ENCODE measurements around the gene DOCK7.
"Not testable (repeated sequence)": the region's sequence is repeated elsewhere in the genome, so short reads cannot be mapped to it uniquely, and the experiment has no call there.

DOCK7 gene

GRCh38 chr1:62691062-62691844, 3.1 kb upstream of the DOCK7 start:
- no peak for TF ChIP-seq CTCF (conservative IDR thresholded peaks at IDR 0.05; ENCODE audit: low read depth, low read length)
- no peak for DNase-seq (ENCODE audit: low read depth)
- no peak overlapping the region for H3K4me3 ChIP-seq (ENCODE audit: low read depth, low read length)

GRCh38 chr1:62689524-62689923, 1.3 kb upstream of the DOCK7 start:
- no peak for TF ChIP-seq CTCF (conservative IDR thresholded peaks at IDR 0.05; ENCODE audit: low read depth, low read length)
- DNase-seq (ENCODE audit: low read depth), result peak; percentile 71
- peak overlapping the region; percentile 1 for H3K4me3 ChIP-seq (ENCODE audit: low read depth, low read length)

GRCh38 chr1:62688687-62689085, 500 bp upstream of the DOCK7 start:
- H3K4me3 ChIP-seq (ENCODE audit: low read depth, low read length), result peak overlapping the region; percentile 78
- TF ChIP-seq CTCF (conservative IDR thresholded peaks at IDR 0.05; ENCODE audit: low read depth, low read length), result no peak
- peak; percentile 48 for DNase-seq (ENCODE audit: low read depth)

GRCh38 chr1:62687421-62687902, 724 bp downstream of the DOCK7 start:
- DNase-seq (ENCODE audit: low read depth), result peak; percentile 58
- peak overlapping the region; percentile 78 for H3K4me3 ChIP-seq (ENCODE audit: low read depth, low read length)
- no peak for TF ChIP-seq CTCF (conservative IDR thresholded peaks at IDR 0.05; ENCODE audit: low read depth, low read length)

GRCh38 chr1:62686822-62687221, 1.4 kb downstream of the DOCK7 start:
- no peak overlapping the region for H3K4me3 ChIP-seq (ENCODE audit: low read depth, low read length)
- DNase-seq (ENCODE audit: low read depth), result no peak
- no peak for TF ChIP-seq CTCF (conservative IDR thresholded peaks at IDR 0.05; ENCODE audit: low read depth, low read length)

- no peak for TF ChIP-seq CTCF (conservative IDR thresholded peaks at IDR 0.05; ENCODE audit: low read depth, low read length)
- no peak overlapping the region for H3K4me3 ChIP-seq (ENCODE audit: low read depth, low read length)
- peak; percentile 16 for DNase-seq (ENCODE audit: low read depth)
Measured at GRCh38 chr1:62685431-62685859, 2.7 kb downstream of the DOCK7 start.

GRCh38 chr1:62682531-62682930, 5.7 kb downstream of the DOCK7 start:
- no peak for TF ChIP-seq CTCF (conservative IDR thresholded peaks at IDR 0.05; ENCODE audit: low read depth, low read length)
- peak; percentile 19 for DNase-seq (ENCODE audit: low read depth)
- H3K4me3 ChIP-seq (ENCODE audit: low read depth, low read length), result no peak overlapping the region

- not testable (repeated sequence) for H3K4me3 ChIP-seq (ENCODE audit: low read depth, low read length); DNase-seq (ENCODE audit: low read depth)
Measured at GRCh38 chr1:62680992-62681391, 7.2 kb downstream of the DOCK7 start.

- H3K4me3 ChIP-seq (ENCODE audit: low read depth, low read length); DNase-seq (ENCODE audit: low read depth): not testable (repeated sequence)
Measured at GRCh38 chr1:62677822-62678221, 10.4 kb downstream of the DOCK7 start.
